C4-2B (cell line): ENCODE results near the gene ALOX12.

ENCODE experiments used
- H3K27ac ChIP-seq: fragments of 450-650 bp; 2 replicates; pipeline ENCODE4 v1.5.1; 2017
- ZFX ChIP-seq: fragments of 450-650 bp; IDR thresholded peaks from 2 replicates; pipeline ENCODE4 v1.6.1; 2017
- TF ChIP-seq, protein P1 (sequence below): fragments of 450-650 bp; conservative IDR thresholded peaks from 2 replicates; pipeline ENCODE4 v1.5.1; 2017; ENCODE audit warnings: mild to moderate bottlenecking

The ALOX12 gene

DNA sequence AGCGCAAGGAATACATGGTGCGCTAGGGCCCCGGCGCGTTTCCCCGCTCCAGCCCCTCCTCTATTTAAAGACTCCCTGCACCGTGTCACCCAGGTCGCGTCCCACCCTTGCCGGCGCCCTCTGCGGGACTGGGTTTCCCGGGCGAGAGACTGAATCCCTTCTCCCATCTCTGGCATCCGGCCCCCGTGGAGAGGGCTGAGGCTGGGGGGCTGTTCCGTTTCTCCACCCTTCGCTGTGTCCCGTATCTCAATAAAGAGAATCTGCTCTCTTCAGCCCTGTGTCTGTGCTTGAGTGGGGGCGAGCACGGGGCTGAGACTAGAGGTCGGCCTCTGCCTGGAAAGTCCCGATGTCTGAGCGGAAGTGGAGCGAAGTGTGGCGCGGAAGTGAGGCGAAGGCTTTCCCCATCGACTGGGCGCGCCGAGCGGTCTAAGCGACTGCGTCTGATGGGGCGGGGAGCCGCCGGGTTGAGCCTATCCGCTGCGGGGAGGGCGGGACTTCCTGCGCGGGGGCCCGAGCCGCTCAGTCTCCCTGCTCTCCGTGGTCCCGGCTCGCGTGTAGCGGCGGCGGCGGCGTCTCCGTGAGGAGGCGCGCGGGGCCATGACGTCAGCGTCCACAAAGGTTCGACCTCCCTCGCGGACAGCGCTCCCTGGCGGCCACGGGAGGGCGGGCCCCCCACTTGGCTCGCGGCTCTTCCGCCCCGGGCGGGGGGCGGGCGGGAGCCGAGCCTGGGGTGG, 18.6 kb downstream of the ALOX12 start:
- peak overlapping the region; percentile 85 for H3K27ac ChIP-seq
- TF ChIP-seq, protein P1, sequence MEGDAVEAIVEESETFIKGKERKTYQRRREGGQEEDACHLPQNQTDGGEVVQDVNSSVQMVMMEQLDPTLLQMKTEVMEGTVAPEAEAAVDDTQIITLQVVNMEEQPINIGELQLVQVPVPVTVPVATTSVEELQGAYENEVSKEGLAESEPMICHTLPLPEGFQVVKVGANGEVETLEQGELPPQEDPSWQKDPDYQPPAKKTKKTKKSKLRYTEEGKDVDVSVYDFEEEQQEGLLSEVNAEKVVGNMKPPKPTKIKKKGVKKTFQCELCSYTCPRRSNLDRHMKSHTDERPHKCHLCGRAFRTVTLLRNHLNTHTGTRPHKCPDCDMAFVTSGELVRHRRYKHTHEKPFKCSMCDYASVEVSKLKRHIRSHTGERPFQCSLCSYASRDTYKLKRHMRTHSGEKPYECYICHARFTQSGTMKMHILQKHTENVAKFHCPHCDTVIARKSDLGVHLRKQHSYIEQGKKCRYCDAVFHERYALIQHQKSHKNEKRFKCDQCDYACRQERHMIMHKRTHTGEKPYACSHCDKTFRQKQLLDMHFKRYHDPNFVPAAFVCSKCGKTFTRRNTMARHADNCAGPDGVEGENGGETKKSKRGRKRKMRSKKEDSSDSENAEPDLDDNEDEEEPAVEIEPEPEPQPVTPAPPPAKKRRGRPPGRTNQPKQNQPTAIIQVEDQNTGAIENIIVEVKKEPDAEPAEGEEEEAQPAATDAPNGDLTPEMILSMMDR, result peak; percentile 94
- TF ChIP-seq ZFX, result peak; percentile 35; the same call in 1 of the 2 replicates

DNA sequence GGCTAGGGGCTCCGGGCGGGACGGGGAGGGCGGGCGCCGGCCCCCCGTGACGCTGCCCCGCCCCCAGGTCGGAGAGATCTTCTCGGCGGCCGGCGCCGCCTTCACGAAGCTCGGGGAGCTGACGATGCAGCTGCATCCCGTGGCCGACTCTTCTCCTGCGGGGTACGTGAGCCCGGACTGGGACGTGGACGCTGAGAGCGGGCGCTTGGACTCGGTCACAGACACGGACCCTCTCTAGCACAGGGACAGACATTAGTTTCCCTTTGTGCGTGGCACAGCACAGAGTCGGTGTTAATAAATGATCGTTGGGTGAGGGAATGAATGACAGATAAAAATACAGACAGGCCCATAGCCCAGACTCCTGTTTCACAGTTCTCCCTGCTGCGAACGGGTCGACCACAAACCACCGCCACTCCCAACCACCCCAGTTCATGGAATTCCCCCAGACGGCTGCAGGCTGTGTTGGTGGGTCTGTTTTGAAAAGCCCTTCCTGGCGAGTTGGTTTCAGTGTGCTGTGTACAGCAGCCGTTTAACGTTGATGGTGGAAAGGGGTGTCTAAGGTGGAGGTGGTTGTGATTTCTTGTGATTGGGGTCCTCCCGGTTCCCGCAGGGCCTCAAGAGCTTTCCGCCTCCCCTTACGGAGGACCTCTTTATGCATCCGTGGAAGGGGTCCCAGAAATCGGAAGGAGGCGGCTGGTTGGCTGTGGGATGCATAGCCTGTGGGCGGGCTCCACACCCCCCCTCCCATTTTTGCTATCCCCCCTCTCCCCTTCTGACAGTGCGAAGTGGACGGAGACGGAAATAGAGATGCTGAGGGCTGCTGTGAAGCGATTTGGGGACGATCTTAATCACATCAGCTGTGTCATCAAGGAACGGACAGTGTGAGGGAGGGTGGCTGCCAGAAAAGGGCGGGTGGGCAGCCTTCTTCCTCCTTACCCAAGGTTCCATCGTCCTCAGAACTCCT, 19.4 kb downstream of the ALOX12 start:
- no peak for TF ChIP-seq ZFX
- TF ChIP-seq, protein P1, result peak; percentile 70
- peak overlapping the region; percentile 85 for H3K27ac ChIP-seq

DNA sequence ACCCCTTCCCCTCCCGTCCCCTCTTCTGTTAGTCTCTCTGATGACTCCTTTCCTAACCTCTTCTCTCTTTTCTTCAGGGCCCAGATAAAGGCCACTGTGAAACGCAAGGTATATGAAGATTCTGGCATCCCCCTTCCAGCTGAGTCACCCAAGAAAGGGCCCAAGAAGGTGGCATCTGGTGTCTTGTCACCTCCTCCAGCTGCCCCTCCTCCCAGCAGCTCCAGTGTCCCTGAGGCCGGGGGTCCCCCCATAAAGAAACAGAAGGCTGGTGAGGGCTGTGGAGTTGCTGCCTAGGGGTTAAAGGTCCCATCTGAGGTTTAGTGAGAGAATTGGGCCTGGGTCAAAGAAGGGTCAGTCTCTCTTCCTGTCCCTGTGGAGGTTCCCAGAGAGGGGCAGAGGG, 20.6 kb downstream of the ALOX12 start:
- no peak overlapping the region for H3K27ac ChIP-seq

DNA sequence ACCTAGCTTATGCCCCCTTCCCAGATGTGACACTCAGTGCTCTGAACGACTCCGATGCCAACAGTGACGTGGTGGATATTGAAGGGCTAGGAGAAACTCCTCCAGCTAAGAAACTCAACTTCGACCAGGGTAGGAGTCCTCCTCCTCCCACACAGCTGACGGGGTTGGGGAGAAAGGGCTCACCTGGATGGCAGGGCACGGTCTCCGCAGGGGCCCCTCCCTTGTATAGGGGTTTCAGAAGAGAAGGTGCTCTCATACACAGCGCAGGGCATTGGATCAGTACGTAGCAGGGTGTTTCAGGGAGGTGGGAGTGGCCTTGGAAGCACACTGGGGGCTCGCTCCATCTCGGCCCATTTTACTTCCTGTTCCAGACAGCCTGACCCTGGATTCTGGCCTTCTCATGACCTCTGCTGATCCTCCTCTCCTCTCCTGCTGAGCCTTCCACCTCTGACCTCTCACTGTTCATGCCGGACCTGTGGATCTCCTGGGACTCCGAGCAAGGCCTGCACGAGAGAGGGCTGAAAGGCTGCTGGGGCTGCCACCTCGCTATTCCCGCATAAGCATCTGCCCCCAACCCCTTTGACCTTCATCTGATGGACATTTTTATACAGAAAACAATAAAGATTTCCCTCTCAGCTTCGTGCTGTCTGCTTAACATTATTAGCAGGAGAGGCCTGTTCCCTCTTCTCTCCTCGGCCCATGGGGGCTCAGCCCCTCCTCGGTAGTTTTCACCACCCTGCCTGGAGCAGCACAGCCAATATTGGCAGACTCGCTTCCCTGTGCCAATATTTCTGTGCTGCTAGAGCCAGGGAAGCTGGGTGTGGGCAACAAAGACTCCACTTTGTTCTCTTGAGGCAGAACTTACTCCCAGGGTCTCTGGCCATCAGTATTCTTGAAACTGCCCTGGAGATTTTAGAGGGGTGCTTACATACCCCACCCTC, 21.3 kb downstream of the ALOX12 start:
- H3K27ac ChIP-seq, result no peak overlapping the region
- TF ChIP-seq, protein P1, result no peak
- no peak for TF ChIP-seq ZFX

More for the DNA sequence above, 20.6 kb downstream of the ALOX12 start:
- TF ChIP-seq ZFX, result no peak
- TF ChIP-seq, protein P1, result no peak

DNA sequence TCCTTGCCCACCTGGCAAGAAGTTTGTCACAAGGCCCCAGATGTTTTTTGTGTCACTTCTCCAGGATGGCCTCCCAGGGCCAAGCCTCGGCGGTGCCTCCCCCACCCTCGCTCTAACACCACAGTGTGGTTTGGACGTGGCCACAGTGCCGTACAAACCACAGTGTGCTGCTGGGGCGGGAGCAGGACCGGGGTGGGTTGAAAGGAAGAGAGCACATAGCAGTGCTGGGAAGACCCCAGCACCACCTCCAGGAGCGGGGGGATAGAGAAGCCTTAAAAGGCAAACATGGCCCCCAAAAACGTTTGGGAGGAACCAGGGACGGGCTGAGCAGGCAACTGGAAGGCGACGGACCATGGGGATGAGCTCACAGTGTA, 22.0 kb downstream of the ALOX12 start:
- H3K27ac ChIP-seq, result no peak overlapping the region; the same call in 1 of the 2 replicates
- TF ChIP-seq, protein P1, result no peak
- no peak for TF ChIP-seq ZFX

DNA sequence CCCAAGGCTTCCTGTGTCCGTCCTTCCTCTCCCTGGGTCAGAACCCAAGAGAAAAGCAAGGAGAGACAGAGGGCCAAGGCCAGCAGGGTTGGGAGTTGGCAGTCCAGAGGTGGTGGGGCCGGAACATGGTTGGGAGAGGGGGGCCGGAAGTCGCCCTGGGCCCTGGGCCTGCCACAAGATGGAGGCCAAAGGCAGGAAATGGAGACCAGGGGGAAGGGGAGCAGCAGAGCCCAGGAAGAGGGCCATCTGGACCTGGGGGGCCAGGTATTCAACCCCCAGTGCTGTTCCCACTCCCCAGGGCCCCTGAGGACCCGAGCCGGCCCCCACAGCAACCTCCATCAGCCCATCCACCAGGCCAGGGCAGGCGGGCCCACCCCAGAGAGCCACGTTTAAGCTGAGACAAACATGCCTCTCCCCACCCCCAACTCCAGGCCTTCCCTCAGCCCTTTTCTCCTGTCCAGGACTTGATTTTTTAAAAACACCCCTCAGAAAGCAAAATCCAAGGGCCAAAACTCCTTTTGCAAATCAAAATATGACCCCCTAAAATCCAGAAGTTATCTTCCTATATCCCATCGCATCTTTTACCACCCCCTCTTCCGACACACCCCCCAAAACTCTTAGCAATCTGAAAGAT, 22.6 kb downstream of the ALOX12 start:
- peak overlapping the region; percentile 90; the same call in 1 of the 2 replicates for H3K27ac ChIP-seq

More for the DNA sequence above, 22.6 kb downstream of the ALOX12 start:
- TF ChIP-seq ZFX, result no peak
- TF ChIP-seq, protein P1, result no peak
